Measurements from ENCODE around the gene GALK1.
"Not testable (repeated sequence)": the region's sequence is repeated elsewhere in the genome, so short reads cannot be mapped to it uniquely, and the experiment has no call there.

The GALK1 gene

DNA sequence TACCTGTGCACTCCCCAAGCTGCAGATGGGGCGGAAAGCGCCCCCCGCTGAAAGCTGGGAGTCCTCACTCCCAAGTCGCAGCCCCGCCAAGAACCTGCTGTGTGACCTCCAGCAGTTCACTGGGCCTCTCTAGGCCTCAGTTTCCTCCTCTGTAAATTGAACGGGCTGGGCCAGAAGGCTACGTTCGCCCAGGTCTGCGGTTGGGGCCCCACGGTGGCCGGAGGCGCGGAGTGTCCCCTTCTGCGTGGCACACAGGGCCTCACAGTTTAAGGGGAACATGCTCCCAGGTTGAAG is 628 bp downstream of the GALK1 start:
- H3K4me3 ChIP-seq (ENCODE audit: low read depth, low read length): peak overlapping the region; percentile 61
- H3K27me3 ChIP-seq (replicated peaks): no peaks in the 10 kb centered on the region
- no peak overlapping the region for H3K27ac ChIP-seq
- in situ Hi-C loops (cut with HindIII; ENCODE audit: low pct_ligation_motif_present, low sequenced_read_pairs): no loop called here
- no peaks in the 10 kb centered on the region for H3K36me3 ChIP-seq (replicated peaks)
- TF ChIP-seq, protein P1, sequence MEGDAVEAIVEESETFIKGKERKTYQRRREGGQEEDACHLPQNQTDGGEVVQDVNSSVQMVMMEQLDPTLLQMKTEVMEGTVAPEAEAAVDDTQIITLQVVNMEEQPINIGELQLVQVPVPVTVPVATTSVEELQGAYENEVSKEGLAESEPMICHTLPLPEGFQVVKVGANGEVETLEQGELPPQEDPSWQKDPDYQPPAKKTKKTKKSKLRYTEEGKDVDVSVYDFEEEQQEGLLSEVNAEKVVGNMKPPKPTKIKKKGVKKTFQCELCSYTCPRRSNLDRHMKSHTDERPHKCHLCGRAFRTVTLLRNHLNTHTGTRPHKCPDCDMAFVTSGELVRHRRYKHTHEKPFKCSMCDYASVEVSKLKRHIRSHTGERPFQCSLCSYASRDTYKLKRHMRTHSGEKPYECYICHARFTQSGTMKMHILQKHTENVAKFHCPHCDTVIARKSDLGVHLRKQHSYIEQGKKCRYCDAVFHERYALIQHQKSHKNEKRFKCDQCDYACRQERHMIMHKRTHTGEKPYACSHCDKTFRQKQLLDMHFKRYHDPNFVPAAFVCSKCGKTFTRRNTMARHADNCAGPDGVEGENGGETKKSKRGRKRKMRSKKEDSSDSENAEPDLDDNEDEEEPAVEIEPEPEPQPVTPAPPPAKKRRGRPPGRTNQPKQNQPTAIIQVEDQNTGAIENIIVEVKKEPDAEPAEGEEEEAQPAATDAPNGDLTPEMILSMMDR (IDR thresholded peaks at IDR 0.05; ENCODE audit: low read depth, low read length, missing control alignments): no peak
- DNase-seq: no peak

DNA sequence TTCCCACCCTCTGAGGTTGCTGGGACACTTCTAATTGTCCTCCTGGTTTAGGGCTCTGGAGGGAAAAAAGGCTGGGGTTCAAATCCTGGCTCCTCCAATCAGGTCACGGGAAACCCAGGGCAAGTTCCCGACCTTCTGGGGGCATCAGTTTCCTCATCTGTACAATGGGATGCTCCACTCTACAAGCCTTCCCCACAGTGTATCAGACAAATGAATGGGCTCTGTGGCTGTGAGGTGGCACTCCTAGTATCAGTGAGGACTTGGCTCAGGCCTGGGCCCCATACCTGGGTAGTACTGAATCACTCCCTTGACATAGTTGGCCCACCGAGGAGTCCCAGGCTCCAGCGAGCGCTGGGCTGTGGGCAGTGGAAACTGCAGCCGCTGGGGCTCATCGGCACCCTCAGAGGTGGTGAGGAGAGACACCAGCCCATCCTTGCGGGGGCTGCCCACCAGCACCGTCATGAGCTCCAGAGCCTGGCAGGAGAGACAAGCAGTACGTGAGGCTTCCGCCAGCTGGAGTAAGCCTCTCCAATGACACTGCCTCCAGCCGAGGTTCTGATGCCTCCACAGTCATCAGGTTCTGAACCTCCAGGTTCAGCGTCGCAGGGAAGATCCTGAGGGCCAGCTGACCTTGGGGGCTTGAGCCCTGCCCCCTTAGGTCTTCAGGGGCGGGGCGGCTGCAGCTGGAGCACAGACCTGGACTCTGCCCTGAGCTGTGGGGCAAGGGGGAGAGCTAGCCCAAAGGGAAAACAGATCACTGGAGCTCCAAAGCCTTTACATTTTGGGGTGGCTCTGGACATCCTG is 1.2 kb downstream of the GALK1 start:
- DNase-seq: no peak
- no peaks in the 10 kb centered on the region for H3K36me3 ChIP-seq (replicated peaks)
- peak overlapping the region; percentile 61 for H3K4me3 ChIP-seq (ENCODE audit: low read depth, low read length)
- TF ChIP-seq, protein P1 (IDR thresholded peaks at IDR 0.05; ENCODE audit: low read depth, low read length, missing control alignments): no peak
- H3K27me3 ChIP-seq (replicated peaks): no peaks in the 10 kb centered on the region
- H3K27ac ChIP-seq: no peak overlapping the region
- in situ Hi-C loops (cut with HindIII; ENCODE audit: low pct_ligation_motif_present, low sequenced_read_pairs): no loop called here

DNA sequence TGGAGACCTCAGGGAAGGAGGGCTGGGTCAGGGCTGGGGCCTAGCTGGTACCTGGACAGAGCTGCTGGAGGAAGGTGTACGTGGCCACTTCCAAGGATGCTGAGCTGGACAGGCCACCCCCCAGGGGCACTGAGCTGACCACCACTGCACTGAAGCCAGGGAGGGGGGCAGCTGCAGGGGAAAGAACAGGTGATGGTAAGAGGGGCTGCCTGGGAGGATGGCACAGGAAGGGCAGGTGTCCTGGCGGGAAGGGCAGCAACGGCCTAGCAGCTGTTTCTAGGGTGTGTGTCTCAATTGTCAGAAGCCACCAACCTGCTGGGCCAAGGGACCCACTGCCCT is 1.8 kb downstream of the GALK1 start:
- no peak overlapping the region for H3K27ac ChIP-seq
- DNase-seq: no peak
- no peaks in the 10 kb centered on the region for H3K27me3 ChIP-seq (replicated peaks)
- H3K4me3 ChIP-seq (ENCODE audit: low read depth, low read length): no peak overlapping the region
- in situ Hi-C loops (cut with HindIII; ENCODE audit: low pct_ligation_motif_present, low sequenced_read_pairs): no loop called here
- no peaks in the 10 kb centered on the region for H3K36me3 ChIP-seq (replicated peaks)
- TF ChIP-seq, protein P1 (IDR thresholded peaks at IDR 0.05; ENCODE audit: low read depth, low read length, missing control alignments): no peak

DNA sequence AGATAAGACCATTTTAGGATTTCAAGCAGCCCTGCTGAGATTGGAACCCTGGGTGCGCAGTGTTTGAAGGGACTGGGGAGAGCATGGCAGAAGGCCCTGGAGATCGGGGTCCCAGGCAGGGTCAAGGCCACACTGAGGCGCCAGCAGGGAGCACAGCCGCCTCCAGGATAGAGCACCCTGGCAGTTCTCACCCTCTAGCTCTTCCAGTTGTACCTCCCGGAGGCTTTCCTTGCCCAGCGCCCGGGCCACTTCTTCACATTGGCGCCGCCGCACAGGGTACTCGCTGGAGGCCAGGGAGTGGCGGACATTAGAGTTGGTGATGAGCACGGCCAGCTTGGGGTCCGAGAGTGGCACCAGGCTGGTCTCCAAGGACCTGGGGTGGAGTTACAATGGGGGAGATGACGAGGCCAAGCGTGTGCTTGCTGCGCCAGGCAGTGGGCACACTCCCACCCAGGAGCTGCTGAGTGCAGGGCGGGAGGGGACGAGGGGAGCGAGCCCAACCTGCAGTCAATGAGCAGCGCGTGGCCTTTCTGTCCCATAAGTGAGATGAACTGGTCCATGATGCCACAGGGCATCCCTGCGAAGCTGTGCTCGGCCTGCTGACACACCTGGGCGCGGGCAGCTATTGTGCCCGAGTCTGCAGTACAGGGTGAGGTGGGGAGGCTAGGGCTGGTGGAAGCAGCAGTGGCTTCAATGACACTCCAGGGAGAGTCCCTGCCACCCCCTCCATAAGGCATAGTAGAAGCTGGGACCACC is 2.3 kb downstream of the GALK1 start:
- Histone ChIP-seq H3K4me3 (ENCODE audit: low read depth, low read length) (no peak overlapping the region), H3K27ac (no peak overlapping the region), H3K27me3 (replicated peaks) (no peaks in the 10 kb centered on the region), H3K36me3 (replicated peaks) (no peaks in the 10 kb centered on the region)
- DNase-seq: no peak
- TF ChIP-seq, protein P1 (IDR thresholded peaks at IDR 0.05; ENCODE audit: low read depth, low read length, missing control alignments): no peak
- in situ Hi-C loops (cut with HindIII; ENCODE audit: low pct_ligation_motif_present, low sequenced_read_pairs): no loop called here

DNA sequence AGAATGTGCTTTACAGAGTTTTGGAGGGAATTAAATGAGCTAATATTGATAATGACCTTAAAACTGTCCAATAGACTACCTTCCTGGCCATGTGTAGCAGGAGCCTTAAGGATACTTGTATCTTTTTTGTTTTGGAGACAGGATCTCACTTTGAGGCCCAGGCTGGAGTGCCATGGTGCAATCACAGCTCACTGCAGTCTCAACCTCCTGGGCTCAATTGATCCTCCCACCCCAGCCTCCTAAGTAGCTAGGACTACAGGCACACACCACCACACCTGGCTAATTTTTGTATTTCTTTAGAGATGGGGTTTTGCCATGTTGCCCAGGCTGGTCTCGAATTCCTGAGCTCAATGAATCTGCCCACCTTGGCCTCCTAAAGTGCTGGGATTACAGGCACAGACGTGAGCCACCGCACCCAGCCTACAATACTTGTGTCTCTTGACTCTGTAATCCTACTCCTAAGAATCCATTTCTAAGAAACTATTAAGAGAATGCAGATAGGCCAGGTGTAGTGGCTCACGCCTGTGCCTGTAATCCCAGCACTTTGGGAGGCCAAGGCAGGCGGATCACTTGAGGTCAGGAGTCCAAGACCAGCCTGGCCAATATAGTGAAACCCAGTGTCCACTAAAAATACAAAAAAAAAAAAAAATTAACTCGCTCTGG is 4.9 kb downstream of the GALK1 start:
- in situ Hi-C loops (cut with HindIII; ENCODE audit: low pct_ligation_motif_present, low sequenced_read_pairs); H3K27me3 ChIP-seq (replicated peaks); DNase-seq; H3K27ac ChIP-seq; H3K4me3 ChIP-seq (ENCODE audit: low read depth, low read length); H3K36me3 ChIP-seq (replicated peaks): not testable (repeated sequence)

DNA sequence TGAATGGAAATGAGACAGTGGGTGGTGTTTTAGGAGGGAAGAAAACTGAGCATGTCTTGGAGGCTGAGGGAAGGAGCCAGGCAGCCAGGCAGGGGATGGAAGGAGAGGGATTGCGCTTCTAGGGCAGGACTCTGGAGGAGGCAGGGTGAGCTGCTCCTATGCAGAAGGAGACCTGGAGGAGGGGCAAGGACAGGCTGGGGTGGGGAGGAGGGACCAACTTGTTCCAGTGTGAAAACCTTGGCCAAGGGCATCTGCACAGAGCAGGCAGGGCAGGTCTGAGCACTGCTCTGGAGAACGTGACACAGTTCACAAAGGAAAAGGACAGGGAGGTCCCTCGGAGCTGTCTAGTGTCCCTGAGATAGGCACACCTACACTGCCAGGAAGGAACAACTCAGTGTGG is 5.5 kb downstream of the GALK1 start:
- H3K4me3 ChIP-seq (ENCODE audit: low read depth, low read length): no peak overlapping the region
- no peaks in the 10 kb centered on the region for H3K27me3 ChIP-seq (replicated peaks)
- DNase-seq: no peak
- no peaks in the 10 kb centered on the region for H3K36me3 ChIP-seq (replicated peaks)
- no peak overlapping the region for H3K27ac ChIP-seq
- TF ChIP-seq, protein P1 (IDR thresholded peaks at IDR 0.05; ENCODE audit: low read depth, low read length, missing control alignments): no peak
- in situ Hi-C loops (cut with HindIII; ENCODE audit: low pct_ligation_motif_present, low sequenced_read_pairs): no loop called here
